HepG2 (cell line): ENCODE measurements around the gene KDELR3. TPM values are rescaled to one million over a fixed set of nuclear protein-coding genes. Genes with fewer than 3 reads are reported as not detected.
A peak's percentile ranks its signal among the peaks of the same experiment; 100 is the strongest.

ENCODE experiments used
- ATAC-seq: fragments of 200-7000 bp; cut with Tn5 transposase; 3 replicates; pipeline ENCODE4 v1.9.1; 2020; ENCODE audit warnings: mild to moderate bottlenecking, moderate library complexity
- BruUV-seq: library from RNA; stranded (reverse); fragments of 400-500 nt; replicated peaks from 2 replicates; lab custom pipeline; 2021; lab: Mats Ljungman, UMichigan
- CTCF ChIA-PET: fragments of 300-600 bp; formaldehyde crosslinking; extraction: SDS; loops from one replicate; lab custom pipeline; 2021; ENCODE audit warnings: low total read pairs, inconsistent platforms, low intra/inter-chr PET ratio; lab: Yijun Ruan, JAX
- POLR2A ChIA-PET: fragments of 350-600 bp; sonication (Branson Sonifier 250); formaldehyde crosslinking; loops from one replicate; lab custom pipeline; 2020; ENCODE audit warnings: antibody characterized with exemption, inconsistent platforms; lab: Yijun Ruan, JAX
- DNase-seq: peaks from one replicate; pipeline ENCODE4 v3.0.0-alpha.2; 2015; ENCODE audit warnings: low spot score
- FAIRE-seq: peaks from 3 replicates; lab custom pipeline; 2011; peaks lifted over from hg19 to GRCh38; lab: Jason Lieb, UNC
- H2AFZ ChIP-seq: one replicate; pipeline ENCODE4 v1.6.1; 2011; ENCODE audit warnings: low read length, inconsistent platforms
- H3K27ac ChIP-seq: fragments of 300-600 bp; 3 replicates; pipeline ENCODE4 v1.8.0; 2011; ENCODE audit warnings: mixed run types, mild to moderate bottlenecking, mixed read lengths, low read length, inconsistent platforms; ENCODE audit not compliant: insufficient read depth; ENCODE audit errors: extremely low read length
- H3K27me3 ChIP-seq, 2 experiments: fragments of 200-600 bp in 1 of 2; 2 replicates in 1 of 2; 3 replicates in 1 of 2; pipeline versions ENCODE4 v1.6.0 to v1.8.0; 2011; ENCODE audit warnings: low read length in 2 of 2, mild to moderate bottlenecking in 2 of 2, moderate library complexity in 2 of 2, inconsistent platforms in 1 of 2; ENCODE audit not compliant: insufficient read depth in 2 of 2, control insufficient read depth in 1 of 2
- H3K36me3 ChIP-seq, 2 experiments: fragments of 200-600 bp in 1 of 2; replicated peaks in 1 of 2; 2 replicates in 1 of 2; 3 replicates in 1 of 2; pipeline versions ENCODE4 v1.5.1 to v1.8.0; 2011; ENCODE audit warnings: low read length in 2 of 2, inconsistent platforms in 1 of 2; ENCODE audit not compliant: insufficient read depth in 2 of 2, control insufficient read depth in 1 of 2
- H3K4me1 ChIP-seq: 2 replicates; pipeline ENCODE4 v1.5.1; 2012; ENCODE audit warnings: low read length, inconsistent platforms; ENCODE audit not compliant: insufficient read depth
- H3K4me2 ChIP-seq: 2 replicates; pipeline ENCODE4 v1.6.0; 2011; ENCODE audit warnings: low read depth, low read length, inconsistent platforms
- H3K4me3 ChIP-seq, 3 experiments: fragments of 200-600 bp in 1 of 3; sonication (generic), shearing (Covaris generic) in 1 of 3; replicated peaks in 1 of 3; 2 replicates each; pipeline ENCODE4 v1.5.1; 2011 to 2016; ENCODE audit warnings: low read length in 3 of 3, inconsistent platforms in 2 of 3, low read depth in 2 of 3, mild to moderate bottlenecking in 2 of 3, control low read depth in 1 of 3, mixed read lengths in 1 of 3; ENCODE audit not compliant: insufficient read depth in 1 of 3
- H3K79me2 ChIP-seq: one replicate; pipeline ENCODE4 v1.6.1; 2011; ENCODE audit warnings: low read length, inconsistent platforms; ENCODE audit not compliant: insufficient read depth
- H3K9ac ChIP-seq: 2 replicates; pipeline ENCODE4 v1.6.0; 2011; ENCODE audit warnings: mild to moderate bottlenecking, low read depth, low read length, inconsistent platforms; ENCODE audit not compliant: insufficient read depth
- H3K9me3 ChIP-seq: 2 replicates; pipeline ENCODE4 v1.5.1; 2012; ENCODE audit warnings: mild to moderate bottlenecking, low read length
- H4K20me1 ChIP-seq: 2 replicates; pipeline ENCODE4 v1.6.0; 2011; ENCODE audit warnings: inconsistent platforms, mild to moderate bottlenecking, low read length, moderate library complexity; ENCODE audit not compliant: insufficient read depth
- GABPA ChIP-seq, 2 experiments: IDR thresholded peaks; 2 replicates each; pipeline ENCODE4 v1.6.1; 2011 to 2016; ENCODE audit warnings: low read depth in 2 of 2, low read length in 1 of 2, missing biosample characterization in 1 of 2, missing genetic modification characterization in 1 of 2
- IRX3 ChIP-seq: sonication (generic); formaldehyde crosslinking; IDR thresholded peaks from 2 replicates; pipeline ENCODE4 v1.8.1; 2023; ENCODE audit warnings: mild to moderate bottlenecking, low read depth, missing genetic modification reagents, borderline replicate concordance
- ISX ChIP-seq: sonication (generic); formaldehyde crosslinking; conservative IDR thresholded peaks from 2 replicates; pipeline ENCODE4 v1.5.0; 2020; ENCODE audit warnings: missing genetic modification reagents
- MIER2 ChIP-seq: IDR thresholded peaks from 2 replicates; pipeline ENCODE4 v1.6.1; 2016; ENCODE audit warnings: missing biosample characterization, missing genetic modification reagents
- SKI ChIP-seq: fragments of 450-650 bp; IDR thresholded peaks from one replicate; pipeline ENCODE4 v1.6.1; 2018; ENCODE audit warnings: mild to moderate bottlenecking; ENCODE audit not compliant: partially characterized antibody
- ZNF121 ChIP-seq: sonication (generic); formaldehyde crosslinking; IDR thresholded peaks from 2 replicates; pipeline ENCODE4 v1.5.0; 2020; ENCODE audit warnings: mild to moderate bottlenecking, missing genetic modification reagents
- WGBS: methylation state at CpG from one replicate; pipeline ENCODE4 v1.1.6; 2017; ENCODE audit warnings: low lambda C conversion rate; 5-methylcytosine and 5-hydroxymethylcytosine counted together
- in situ Hi-C: cut with HindIII; loops from 2 replicates; pipeline ENCODE4 v1.10.0; 2017; ENCODE audit warnings: low pct_unique_long_range_greater_than_20kb; ENCODE audit not compliant: extremely low pct_ligation_motif_present
- intact Hi-C: fragments of 100-400 bp; cut with micrococcal nuclease; formaldehyde crosslinking; loops from one replicate; pipeline ENCODE4 v1.10.0; 2022; ENCODE audit not compliant: unreplicated experiment
- polyA plus RNA-seq, 8 experiments: library from polyadenylated mRNA; depleted of rRNA in 3 of 8; stranded (reverse) in 7 of 8; unstranded in 1 of 8; fragments of >200 nt; fragmentation: Illumina TruSeq in 4 of 8; extraction: Trizol in 4 of 8; gene quantifications; 2 replicates each; pipeline versions ENCODE4 v1.2.1 to v1.2.3, GENCODE V29; 2011 to 2016; ENCODE audit warnings: low read depth in 4 of 8, missing spikeins in 1 of 8, mixed read lengths in 1 of 8; ENCODE audit not compliant: insufficient read depth in 1 of 8
- total RNA-seq, 5 experiments: library from RNA; depleted of rRNA; stranded (reverse); fragments of >200 nt; fragmentation: Illumina TruSeq; extraction: Trizol; gene quantifications; 2 replicates each; pipeline ENCODE4 v1.2.3, GENCODE V29; 2016; ENCODE audit warnings: low read depth in 1 of 5
- TF ChIP-seq, protein P1 (sequence below): sonication (generic); formaldehyde crosslinking; IDR thresholded peaks from 2 replicates; pipeline ENCODE4 v1.8.0; 2023; ENCODE audit warnings: mild to moderate bottlenecking, missing genetic modification reagents
- TF ChIP-seq, protein P2 (sequence below), 2 experiments: sonication (generic) in 1 of 2; formaldehyde crosslinking in 1 of 2; IDR thresholded peaks; 2 replicates each; pipeline versions ENCODE4 v1.6.1 to v1.9.0; 2014 to 2022; ENCODE audit warnings: antibody characterized with exemption in 1 of 2, borderline replicate concordance in 1 of 2, inconsistent platforms in 1 of 2, low read depth in 1 of 2, missing genetic modification reagents in 1 of 2
- TF ChIP-seq, protein P3 (sequence below): sonication (generic); formaldehyde crosslinking; conservative IDR thresholded peaks from 2 replicates; pipeline ENCODE4 v1.4.0; 2020; ENCODE audit warnings: mild to moderate bottlenecking, missing genetic modification reagents, moderate library complexity

KDELR3 gene
- total and polyA plus RNA-seq, 2 of the 13 experiments (the other 11 are each of a cell fraction or from before 2014, with no cell fraction given) = 24.2 to 65.7 TPM

DNA sequence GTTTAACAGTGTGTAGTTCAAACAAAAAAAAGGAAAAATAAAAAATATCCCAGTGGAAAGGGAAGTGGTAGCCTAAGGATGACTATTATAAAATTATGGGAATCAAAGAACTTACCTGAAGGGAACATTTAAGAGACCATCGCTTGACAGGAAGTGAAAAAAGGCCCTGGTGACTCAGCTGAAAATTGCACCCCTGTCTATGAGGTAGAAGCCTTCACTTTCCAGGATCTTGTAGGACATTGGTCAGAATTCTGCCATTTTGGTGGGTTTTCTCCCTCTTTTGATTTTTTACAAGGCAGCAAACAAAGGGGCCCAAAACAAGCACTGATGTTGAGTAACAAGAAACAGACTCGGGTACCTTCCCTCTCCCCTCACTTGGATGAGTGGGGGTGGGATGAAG is 22.6 kb downstream of the KDELR3 start:
- in situ Hi-C loops (no loop called here), intact Hi-C loops (no loop called here)
- Histone ChIP-seq H3K27ac (peak overlapping the region; percentile 34), H3K4me2 (no peak overlapping the region), H3K36me3 (peaks cover 34 to 80% of the 10 kb centered on the region in 2 experiments), H3K79me2 (no peaks in the 10 kb centered on the region), H4K20me1 (no peaks in the 10 kb centered on the region), H3K9me3 (no peaks in the 10 kb centered on the region), H3K9ac (no peak overlapping the region), H3K4me3 (no peak overlapping the region), H2AFZ (no peak overlapping the region), H3K27me3 (no peaks in the 10 kb centered on the region), H3K4me1 (peaks cover 34% of the 10 kb centered on the region)
- CTCF ChIA-PET = no interaction called here
- no peak for DNase-seq
- BruUV-seq = no TSS peak
- FAIRE-seq = no peak
- POLR2A ChIA-PET = interaction anchor here (2.7 to 3.6 kb wide), 2 partner anchors 9 to 11 kb away, joined by 16 to 18 read pairs; no protein-coding TSS in a partner anchor
- 80% methylated on average over 2 of the region's 2 CpGs for WGBS
- no peak for ATAC-seq
- TF ChIP-seq, protein P1, sequence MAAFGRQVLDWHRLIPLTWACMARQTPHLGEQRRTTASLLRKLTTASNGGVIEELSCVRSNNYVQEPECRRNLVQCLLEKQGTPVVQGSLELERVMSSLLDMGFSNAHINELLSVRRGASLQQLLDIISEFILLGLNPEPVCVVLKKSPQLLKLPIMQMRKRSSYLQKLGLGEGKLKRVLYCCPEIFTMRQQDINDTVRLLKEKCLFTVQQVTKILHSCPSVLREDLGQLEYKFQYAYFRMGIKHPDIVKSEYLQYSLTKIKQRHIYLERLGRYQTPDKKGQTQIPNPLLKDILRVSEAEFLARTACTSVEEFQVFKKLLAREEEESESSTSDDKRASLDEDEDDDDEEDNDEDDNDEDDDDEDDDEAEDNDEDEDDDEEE (CRISPR knock-in tag) = no peak
- no peak for TF ChIP-seq IRX3 (CRISPR knock-in tag)
- TF ChIP-seq MIER2 (CRISPR knock-in tag) = no peak
- TF ChIP-seq GABPA (IDR thresholded peaks at IDR 0.05; ENCODE audit: low read depth, low read length) = no peak
- TF ChIP-seq GABPA (CRISPR knock-in tag; IDR thresholded peaks at IDR 0.05; ENCODE audit: low read depth) = 0 out of 2 replicates have a peak, but pooled peaks have one; percentile 9
- no peak for TF ChIP-seq SKI
- TF ChIP-seq, protein P2, sequence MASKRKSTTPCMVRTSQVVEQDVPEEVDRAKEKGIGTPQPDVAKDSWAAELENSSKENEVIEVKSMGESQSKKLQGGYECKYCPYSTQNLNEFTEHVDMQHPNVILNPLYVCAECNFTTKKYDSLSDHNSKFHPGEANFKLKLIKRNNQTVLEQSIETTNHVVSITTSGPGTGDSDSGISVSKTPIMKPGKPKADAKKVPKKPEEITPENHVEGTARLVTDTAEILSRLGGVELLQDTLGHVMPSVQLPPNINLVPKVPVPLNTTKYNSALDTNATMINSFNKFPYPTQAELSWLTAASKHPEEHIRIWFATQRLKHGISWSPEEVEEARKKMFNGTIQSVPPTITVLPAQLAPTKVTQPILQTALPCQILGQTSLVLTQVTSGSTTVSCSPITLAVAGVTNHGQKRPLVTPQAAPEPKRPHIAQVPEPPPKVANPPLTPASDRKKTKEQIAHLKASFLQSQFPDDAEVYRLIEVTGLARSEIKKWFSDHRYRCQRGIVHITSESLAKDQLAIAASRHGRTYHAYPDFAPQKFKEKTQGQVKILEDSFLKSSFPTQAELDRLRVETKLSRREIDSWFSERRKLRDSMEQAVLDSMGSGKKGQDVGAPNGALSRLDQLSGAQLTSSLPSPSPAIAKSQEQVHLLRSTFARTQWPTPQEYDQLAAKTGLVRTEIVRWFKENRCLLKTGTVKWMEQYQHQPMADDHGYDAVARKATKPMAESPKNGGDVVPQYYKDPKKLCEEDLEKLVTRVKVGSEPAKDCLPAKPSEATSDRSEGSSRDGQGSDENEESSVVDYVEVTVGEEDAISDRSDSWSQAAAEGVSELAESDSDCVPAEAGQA (IDR thresholded peaks at IDR 0.05; ENCODE audit: low read depth) = no peak
- TF ChIP-seq, protein P2 (CRISPR knock-in tag; IDR thresholded peaks at IDR 0.05; ENCODE audit: borderline replicate concordance) = no peak
- no peak for TF ChIP-seq ZNF121 (CRISPR knock-in tag)
- TF ChIP-seq ISX (CRISPR knock-in tag) = no peak
- TF ChIP-seq, protein P3, sequence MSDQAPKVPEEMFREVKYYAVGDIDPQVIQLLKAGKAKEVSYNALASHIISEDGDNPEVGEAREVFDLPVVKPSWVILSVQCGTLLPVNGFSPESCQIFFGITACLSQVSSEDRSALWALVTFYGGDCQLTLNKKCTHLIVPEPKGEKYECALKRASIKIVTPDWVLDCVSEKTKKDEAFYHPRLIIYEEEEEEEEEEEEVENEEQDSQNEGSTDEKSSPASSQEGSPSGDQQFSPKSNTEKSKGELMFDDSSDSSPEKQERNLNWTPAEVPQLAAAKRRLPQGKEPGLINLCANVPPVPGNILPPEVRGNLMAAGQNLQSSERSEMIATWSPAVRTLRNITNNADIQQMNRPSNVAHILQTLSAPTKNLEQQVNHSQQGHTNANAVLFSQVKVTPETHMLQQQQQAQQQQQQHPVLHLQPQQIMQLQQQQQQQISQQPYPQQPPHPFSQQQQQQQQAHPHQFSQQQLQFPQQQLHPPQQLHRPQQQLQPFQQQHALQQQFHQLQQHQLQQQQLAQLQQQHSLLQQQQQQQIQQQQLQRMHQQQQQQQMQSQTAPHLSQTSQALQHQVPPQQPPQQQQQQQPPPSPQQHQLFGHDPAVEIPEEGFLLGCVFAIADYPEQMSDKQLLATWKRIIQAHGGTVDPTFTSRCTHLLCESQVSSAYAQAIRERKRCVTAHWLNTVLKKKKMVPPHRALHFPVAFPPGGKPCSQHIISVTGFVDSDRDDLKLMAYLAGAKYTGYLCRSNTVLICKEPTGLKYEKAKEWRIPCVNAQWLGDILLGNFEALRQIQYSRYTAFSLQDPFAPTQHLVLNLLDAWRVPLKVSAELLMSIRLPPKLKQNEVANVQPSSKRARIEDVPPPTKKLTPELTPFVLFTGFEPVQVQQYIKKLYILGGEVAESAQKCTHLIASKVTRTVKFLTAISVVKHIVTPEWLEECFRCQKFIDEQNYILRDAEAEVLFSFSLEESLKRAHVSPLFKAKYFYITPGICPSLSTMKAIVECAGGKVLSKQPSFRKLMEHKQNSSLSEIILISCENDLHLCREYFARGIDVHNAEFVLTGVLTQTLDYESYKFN = no peak
